Osteoblast (primary cell): ENCODE data around the gene PRKCE. TPM values are rescaled to one million over a fixed set of nuclear protein-coding genes. Genes with fewer than 3 reads are reported as not detected.

ENCODE experiments used
- DNase-seq: peaks from one replicate; pipeline ENCODE4 v3.0.0; 2011; ENCODE audit warnings: low spot score, mixed read lengths; ENCODE audit not compliant: insufficient read length; ENCODE audit errors: missing footprints
- H2AFZ ChIP-seq: 2 replicates; pipeline ENCODE4 v1.6.0; 2011; ENCODE audit warnings: mild to moderate bottlenecking, low read length
- H3K27ac ChIP-seq: 2 replicates; pipeline ENCODE4 v1.5.1; 2011; ENCODE audit warnings: mild to moderate bottlenecking, low read depth, low read length, moderate library complexity
- H3K27me3 ChIP-seq: 2 replicates; pipeline ENCODE4 v1.6.0; 2012; ENCODE audit warnings: mild to moderate bottlenecking, control low read depth, inconsistent platforms, low read length, moderate library complexity; ENCODE audit not compliant: insufficient read depth
- H3K36me3 ChIP-seq: 2 replicates; pipeline ENCODE4 v1.5.1; 2011; ENCODE audit warnings: mild to moderate bottlenecking, low read length, control low read depth, moderate library complexity; ENCODE audit not compliant: insufficient read depth
- H3K4me1 ChIP-seq: 2 replicates; pipeline ENCODE4 v1.5.1; 2011; ENCODE audit warnings: mild to moderate bottlenecking, low read length, control low read depth, moderate library complexity; ENCODE audit not compliant: insufficient read depth
- H3K4me2 ChIP-seq: 2 replicates; pipeline ENCODE4 v1.6.0; 2011; ENCODE audit warnings: mild to moderate bottlenecking, low read length; ENCODE audit not compliant: insufficient read depth
- H3K4me3 ChIP-seq: fragments of 200-600 bp; sonication (generic); 3 replicates; pipeline ENCODE4 v1.5.1; 2012; ENCODE audit warnings: mild to moderate bottlenecking, low read length, inconsistent platforms; ENCODE audit not compliant: insufficient read depth
- H3K79me2 ChIP-seq: 2 replicates; pipeline ENCODE4 v1.6.0; 2012; ENCODE audit warnings: mild to moderate bottlenecking, low read length, control low read depth, inconsistent platforms; ENCODE audit not compliant: insufficient read depth
- H3K9me3 ChIP-seq: 2 replicates; pipeline ENCODE4 v1.5.1; 2011; ENCODE audit warnings: low read depth, low read length, control low read depth
- H4K20me1 ChIP-seq: 2 replicates; pipeline ENCODE4 v1.6.0; 2012; ENCODE audit warnings: mild to moderate bottlenecking, low read length, control low read depth; ENCODE audit not compliant: insufficient read depth
- total RNA-seq: library from RNA; depleted of rRNA; stranded (reverse); fragments of >200 nt; gene quantifications from 2 replicates; pipeline ENCODE4 v1.2.3, GENCODE V29; 2012
- TF ChIP-seq, protein P1 (sequence below): IDR thresholded peaks from 2 replicates; pipeline ENCODE4 v1.5.1; 2011; ENCODE audit warnings: mild to moderate bottlenecking, low read depth, low read length, moderate library complexity; ENCODE audit errors: extremely low read depth

Gene PRKCE
- total RNA-seq, 1 donor, result 22.1 TPM

DNA sequence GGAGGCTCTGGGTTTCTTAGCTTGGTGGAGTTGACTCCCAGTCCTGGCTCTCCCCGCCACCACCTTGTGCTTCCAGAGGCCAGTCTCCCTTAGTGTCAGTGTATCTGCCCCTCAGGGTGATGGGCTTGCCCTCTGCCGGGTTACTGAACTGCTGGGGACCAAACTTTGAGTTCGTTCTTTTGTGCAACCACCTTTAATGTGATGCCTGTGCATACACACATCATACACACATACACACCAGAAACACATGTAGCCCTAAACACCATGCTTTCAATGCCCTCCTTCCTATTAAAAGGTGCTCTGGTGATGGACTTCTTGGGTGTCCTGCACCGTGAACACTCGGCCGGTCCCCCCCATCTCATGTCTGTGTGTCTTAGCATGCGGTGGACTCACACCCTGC is 330.6 kb downstream of the PRKCE start:
- no peak for DNase-seq
- no peaks in the 10 kb centered on the region for H3K79me2 ChIP-seq
- no peak overlapping the region for H3K27ac ChIP-seq

DNA sequence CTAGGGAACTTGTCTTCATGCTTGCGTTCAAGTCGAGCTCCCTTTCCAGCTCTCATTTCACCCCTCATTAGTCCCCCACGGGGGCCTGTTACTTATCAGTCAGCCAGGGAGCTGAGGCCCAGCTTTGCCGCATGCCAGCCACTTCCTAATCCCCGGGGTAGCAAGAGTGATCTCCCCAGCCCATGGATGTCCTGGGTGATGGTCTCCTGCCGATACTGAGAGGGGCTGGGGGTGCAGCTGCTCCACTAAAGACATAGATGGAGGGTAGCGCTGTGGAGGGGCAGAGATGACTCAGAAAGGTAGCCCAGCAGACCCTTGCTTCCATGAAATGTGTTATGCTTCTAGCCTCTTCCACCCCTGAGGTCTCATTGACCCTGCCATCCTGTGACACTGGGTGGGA is 331.7 kb downstream of the PRKCE start:
- DNase-seq, result no peak
- TF ChIP-seq, protein P1, sequence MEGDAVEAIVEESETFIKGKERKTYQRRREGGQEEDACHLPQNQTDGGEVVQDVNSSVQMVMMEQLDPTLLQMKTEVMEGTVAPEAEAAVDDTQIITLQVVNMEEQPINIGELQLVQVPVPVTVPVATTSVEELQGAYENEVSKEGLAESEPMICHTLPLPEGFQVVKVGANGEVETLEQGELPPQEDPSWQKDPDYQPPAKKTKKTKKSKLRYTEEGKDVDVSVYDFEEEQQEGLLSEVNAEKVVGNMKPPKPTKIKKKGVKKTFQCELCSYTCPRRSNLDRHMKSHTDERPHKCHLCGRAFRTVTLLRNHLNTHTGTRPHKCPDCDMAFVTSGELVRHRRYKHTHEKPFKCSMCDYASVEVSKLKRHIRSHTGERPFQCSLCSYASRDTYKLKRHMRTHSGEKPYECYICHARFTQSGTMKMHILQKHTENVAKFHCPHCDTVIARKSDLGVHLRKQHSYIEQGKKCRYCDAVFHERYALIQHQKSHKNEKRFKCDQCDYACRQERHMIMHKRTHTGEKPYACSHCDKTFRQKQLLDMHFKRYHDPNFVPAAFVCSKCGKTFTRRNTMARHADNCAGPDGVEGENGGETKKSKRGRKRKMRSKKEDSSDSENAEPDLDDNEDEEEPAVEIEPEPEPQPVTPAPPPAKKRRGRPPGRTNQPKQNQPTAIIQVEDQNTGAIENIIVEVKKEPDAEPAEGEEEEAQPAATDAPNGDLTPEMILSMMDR, result no peak
- no peak overlapping the region for H3K4me3 ChIP-seq
- no peaks in the 10 kb centered on the region for H3K36me3 ChIP-seq
- H3K4me2 ChIP-seq, result no peak overlapping the region
- no peaks in the 10 kb centered on the region for H3K4me1 ChIP-seq
- H3K27ac ChIP-seq, result no peak overlapping the region
- H2AFZ ChIP-seq, result no peak overlapping the region
- no peaks in the 10 kb centered on the region for H3K27me3 ChIP-seq
- no peaks in the 10 kb centered on the region for H3K9me3 ChIP-seq
- no peaks in the 10 kb centered on the region for H4K20me1 ChIP-seq
- H3K79me2 ChIP-seq, result no peaks in the 10 kb centered on the region

More for the DNA sequence above, 330.6 kb downstream of the PRKCE start:
- Histone ChIP-seq H3K36me3 (no peaks in the 10 kb centered on the region), H3K27me3 (no peaks in the 10 kb centered on the region), H2AFZ (no peak overlapping the region), H3K9me3 (no peaks in the 10 kb centered on the region), H3K4me3 (no peak overlapping the region), H3K4me1 (no peaks in the 10 kb centered on the region), H4K20me1 (no peaks in the 10 kb centered on the region), H3K4me2 (no peak overlapping the region)
- TF ChIP-seq, protein P1, result no peak

DNA sequence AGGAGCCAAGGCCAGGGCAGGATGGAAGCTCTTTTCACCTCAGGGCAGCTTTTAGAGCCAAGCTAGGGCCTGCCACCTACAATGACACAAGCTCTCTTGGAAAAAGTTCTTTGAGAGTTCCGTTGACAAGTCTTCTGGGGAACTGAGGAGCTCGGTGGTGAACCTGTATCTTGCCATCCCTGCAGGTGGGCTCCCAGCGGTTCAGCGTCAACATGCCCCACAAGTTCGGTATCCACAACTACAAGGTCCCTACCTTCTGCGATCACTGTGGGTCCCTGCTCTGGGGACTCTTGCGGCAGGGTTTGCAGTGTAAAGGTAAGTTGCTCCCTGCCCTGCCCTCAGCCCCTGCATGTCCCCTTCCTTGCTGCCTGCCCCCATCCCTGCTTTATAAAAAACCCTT is 332.9 kb downstream of the PRKCE start:
- TF ChIP-seq, protein P1, result no peak
- H3K9me3 ChIP-seq, result no peaks in the 10 kb centered on the region
- H2AFZ ChIP-seq, result no peak overlapping the region
- no peak overlapping the region for H3K27ac ChIP-seq
- H3K4me2 ChIP-seq, result no peak overlapping the region
- H3K4me3 ChIP-seq, result no peak overlapping the region
- H3K79me2 ChIP-seq, result no peaks in the 10 kb centered on the region
- H3K27me3 ChIP-seq, result no peaks in the 10 kb centered on the region
- H3K36me3 ChIP-seq, result no peaks in the 10 kb centered on the region
- no peak for DNase-seq
- no peaks in the 10 kb centered on the region for H4K20me1 ChIP-seq
- H3K4me1 ChIP-seq, result no peaks in the 10 kb centered on the region

DNA sequence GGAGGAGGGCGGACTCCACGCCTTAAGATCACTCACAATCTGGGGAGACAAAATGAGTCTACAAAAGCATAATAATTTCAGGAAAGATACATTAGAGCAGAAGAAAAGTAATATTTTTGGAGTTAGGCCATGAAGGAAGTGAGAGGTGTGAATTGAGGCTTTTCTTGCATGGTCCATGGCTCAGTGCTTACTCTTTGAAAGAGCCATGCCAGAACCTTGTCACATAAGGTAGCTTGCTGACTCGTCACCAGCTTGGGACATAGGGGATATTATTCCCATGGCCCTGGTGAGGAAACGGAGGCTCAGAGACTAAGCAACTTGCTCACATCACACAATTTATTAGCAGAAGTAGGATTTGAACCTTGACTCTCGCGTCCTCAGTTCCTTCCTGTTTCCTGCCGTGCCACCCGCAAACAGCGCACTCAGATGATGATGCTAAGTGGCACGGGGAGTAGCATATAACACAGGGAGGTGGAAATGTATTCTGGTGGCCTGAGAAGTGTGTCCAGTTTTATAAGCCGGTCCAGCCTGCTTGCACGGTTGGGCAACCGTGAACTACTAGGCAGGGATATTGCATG is 333.5 kb downstream of the PRKCE start:
- no peaks in the 10 kb centered on the region for H4K20me1 ChIP-seq
- H3K27me3 ChIP-seq, result no peaks in the 10 kb centered on the region
- H3K79me2 ChIP-seq, result no peaks in the 10 kb centered on the region
- no peak overlapping the region for H3K4me3 ChIP-seq
- H3K4me2 ChIP-seq, result no peak overlapping the region
- TF ChIP-seq, protein P1, result no peak
- H3K4me1 ChIP-seq, result no peaks in the 10 kb centered on the region
- H3K27ac ChIP-seq, result no peak overlapping the region
- H3K36me3 ChIP-seq, result no peaks in the 10 kb centered on the region
- no peak overlapping the region for H2AFZ ChIP-seq
- no peak for DNase-seq
- H3K9me3 ChIP-seq, result no peaks in the 10 kb centered on the region
